ENCODE data around the gene PRPF8. TPM values are rescaled to one million over a fixed set of nuclear protein-coding genes. Genes with fewer than 3 reads are reported as not detected.

The PRPF8 gene
- total and polyA plus RNA-seq, 2 of the 13 experiments (the other 11 are each of a cell fraction or from before 2014, with no cell fraction given) = 112 to 179 TPM

- no peak for TF ChIP-seq ZNF407 (CRISPR knock-in tag; IDR thresholded peaks at IDR 0.05; ENCODE audit: not compliant biosample characterization)
- no peak for TF ChIP-seq ZBTB44 (CRISPR knock-in tag; IDR thresholded peaks at IDR 0.05)
- TF ChIP-seq MBNL3 (CRISPR knock-in tag; conservative IDR thresholded peaks at IDR 0.05) = no peak
- no peak for TF ChIP-seq WIZ (CRISPR knock-in tag; IDR thresholded peaks at IDR 0.05)
- TF ChIP-seq ZNF264 (CRISPR knock-in tag; IDR thresholded peaks at IDR 0.05) = no peak
- TF ChIP-seq TARDBP (CRISPR knock-in tag; IDR thresholded peaks at IDR 0.05) = 0 out of 2 replicates have a peak, but pooled peaks have one; percentile 27
- TF ChIP-seq USF2 (IDR thresholded peaks at IDR 0.05; ENCODE audit: low read depth, low read length) = peak; percentile 72
- no peak; the same call in 1 of the 2 replicates for TF ChIP-seq USF2 (CRISPR knock-in tag; IDR thresholded peaks at IDR 0.05; ENCODE audit: borderline replicate concordance)
- no peak for TF ChIP-seq ZFP1 (CRISPR knock-in tag; IDR thresholded peaks at IDR 0.05)
- TF ChIP-seq ZSCAN29 (CRISPR knock-in tag; conservative IDR thresholded peaks at IDR 0.05) = no peak
- TF ChIP-seq ZNF414 (CRISPR knock-in tag; IDR thresholded peaks at IDR 0.05) = 0 out of 2 replicates have a peak, but pooled peaks have one; percentile 33
- no peak for TF ChIP-seq ZNF24 (IDR thresholded peaks at IDR 0.05)
- TF ChIP-seq NR2F2 (IDR thresholded peaks at IDR 0.05; ENCODE audit: borderline replicate concordance, low read depth) = 0 out of 2 replicates have a peak, but pooled peaks have one; percentile 33
- TF ChIP-seq KDM5A (IDR thresholded peaks at IDR 0.05; ENCODE audit: borderline replicate concordance, low read length) = peak; percentile 51; the same call in 1 of the 2 replicates
- no peak for TF ChIP-seq HMGA1 (CRISPR knock-in tag; conservative IDR thresholded peaks at IDR 0.05)
- no peak for TF ChIP-seq STAG1 (CRISPR knock-in tag; IDR thresholded peaks at IDR 0.05)
- TF ChIP-seq ZNF205 (CRISPR knock-in tag; IDR thresholded peaks at IDR 0.05) = 0 out of 2 replicates have a peak, but pooled peaks have one; percentile 18
Measured at GRCh38 chr17:1716912-1717695, 32.4 kb upstream of the PRPF8 start (continued).
